Fibroblast of lung (primary cell): ENCODE results near the gene ASGR1.

Experiments
- CTCF ChIP-seq, 2 donors: IDR thresholded peaks in 1 of 2; conservative IDR thresholded peaks in 1 of 2; 1 replicate in 1 of 2; 2 replicates in 1 of 2; pipeline ENCODE4 v1.5.1; 2011 to 2012; ENCODE audit warnings: low read length in 2 of 2, control low read depth in 1 of 2, inconsistent platforms in 1 of 2, low read depth in 1 of 2, mild to moderate bottlenecking in 1 of 2
- EZH2 ChIP-seq: IDR thresholded peaks from 2 replicates; pipeline ENCODE4 v1.5.1; 2012; ENCODE audit warnings: low read length, control low read depth, mild to moderate bottlenecking; ENCODE audit errors: missing control alignments

- TF ChIP-seq CTCF (conservative IDR thresholded peaks at IDR 0.05 in 1 of 2, IDR thresholded peaks at IDR 0.05 in 1 of 2; ENCODE audit: low read depth in 1 of 2, low read length in 2 of 2) (no peak), EZH2 (no peak)
Observed at GRCh38 chr17:7196651-7197401, 17.7 kb upstream of the ASGR1 start.
